ENCODE results near the gene SLC22A8. TPM values are rescaled to one million over a fixed set of nuclear protein-coding genes. Genes with fewer than 3 reads are reported as not detected.

The SLC22A8 gene
- total and polyA plus RNA-seq, 2 of the 13 experiments (the other 11 are each of a cell fraction or from before 2014, with no cell fraction given) = 0.04 to 0.05 TPM

DNA sequence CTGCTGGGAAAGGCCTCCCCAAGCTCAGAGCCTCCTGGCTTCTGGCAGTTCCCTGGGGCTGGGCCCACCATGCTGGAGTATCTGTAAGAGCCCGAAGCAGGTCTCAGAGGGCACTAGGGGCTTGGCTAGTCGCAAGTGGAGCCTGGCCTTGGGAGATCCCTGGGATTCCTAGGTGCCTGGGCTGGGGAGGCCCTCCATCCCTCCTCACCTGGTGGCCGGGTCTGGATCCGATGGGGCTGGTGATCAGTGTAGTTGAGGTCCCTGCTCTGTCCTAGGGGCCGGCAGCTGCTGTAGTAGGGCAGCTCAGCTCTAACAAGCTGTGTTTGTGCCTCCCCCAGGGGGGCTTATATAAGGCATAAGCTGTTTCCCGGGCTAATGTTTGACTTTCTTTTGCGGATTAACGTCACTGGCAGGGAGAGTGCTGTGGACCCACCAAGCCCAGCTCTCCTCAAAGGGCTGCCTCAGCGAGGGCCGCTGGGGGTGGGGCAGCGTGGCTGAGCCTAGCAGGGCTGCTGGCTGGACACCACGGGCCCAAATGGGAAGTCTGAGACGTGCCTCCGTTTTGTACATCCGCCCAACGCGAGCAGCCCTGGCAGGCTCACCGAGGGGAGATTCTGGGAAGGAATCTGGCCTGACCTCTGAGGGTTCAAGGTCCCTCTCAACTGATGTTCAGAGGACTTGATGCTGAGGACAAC is at the start of gene SLC22A8 (continued):
- TF ChIP-seq, protein P1, sequence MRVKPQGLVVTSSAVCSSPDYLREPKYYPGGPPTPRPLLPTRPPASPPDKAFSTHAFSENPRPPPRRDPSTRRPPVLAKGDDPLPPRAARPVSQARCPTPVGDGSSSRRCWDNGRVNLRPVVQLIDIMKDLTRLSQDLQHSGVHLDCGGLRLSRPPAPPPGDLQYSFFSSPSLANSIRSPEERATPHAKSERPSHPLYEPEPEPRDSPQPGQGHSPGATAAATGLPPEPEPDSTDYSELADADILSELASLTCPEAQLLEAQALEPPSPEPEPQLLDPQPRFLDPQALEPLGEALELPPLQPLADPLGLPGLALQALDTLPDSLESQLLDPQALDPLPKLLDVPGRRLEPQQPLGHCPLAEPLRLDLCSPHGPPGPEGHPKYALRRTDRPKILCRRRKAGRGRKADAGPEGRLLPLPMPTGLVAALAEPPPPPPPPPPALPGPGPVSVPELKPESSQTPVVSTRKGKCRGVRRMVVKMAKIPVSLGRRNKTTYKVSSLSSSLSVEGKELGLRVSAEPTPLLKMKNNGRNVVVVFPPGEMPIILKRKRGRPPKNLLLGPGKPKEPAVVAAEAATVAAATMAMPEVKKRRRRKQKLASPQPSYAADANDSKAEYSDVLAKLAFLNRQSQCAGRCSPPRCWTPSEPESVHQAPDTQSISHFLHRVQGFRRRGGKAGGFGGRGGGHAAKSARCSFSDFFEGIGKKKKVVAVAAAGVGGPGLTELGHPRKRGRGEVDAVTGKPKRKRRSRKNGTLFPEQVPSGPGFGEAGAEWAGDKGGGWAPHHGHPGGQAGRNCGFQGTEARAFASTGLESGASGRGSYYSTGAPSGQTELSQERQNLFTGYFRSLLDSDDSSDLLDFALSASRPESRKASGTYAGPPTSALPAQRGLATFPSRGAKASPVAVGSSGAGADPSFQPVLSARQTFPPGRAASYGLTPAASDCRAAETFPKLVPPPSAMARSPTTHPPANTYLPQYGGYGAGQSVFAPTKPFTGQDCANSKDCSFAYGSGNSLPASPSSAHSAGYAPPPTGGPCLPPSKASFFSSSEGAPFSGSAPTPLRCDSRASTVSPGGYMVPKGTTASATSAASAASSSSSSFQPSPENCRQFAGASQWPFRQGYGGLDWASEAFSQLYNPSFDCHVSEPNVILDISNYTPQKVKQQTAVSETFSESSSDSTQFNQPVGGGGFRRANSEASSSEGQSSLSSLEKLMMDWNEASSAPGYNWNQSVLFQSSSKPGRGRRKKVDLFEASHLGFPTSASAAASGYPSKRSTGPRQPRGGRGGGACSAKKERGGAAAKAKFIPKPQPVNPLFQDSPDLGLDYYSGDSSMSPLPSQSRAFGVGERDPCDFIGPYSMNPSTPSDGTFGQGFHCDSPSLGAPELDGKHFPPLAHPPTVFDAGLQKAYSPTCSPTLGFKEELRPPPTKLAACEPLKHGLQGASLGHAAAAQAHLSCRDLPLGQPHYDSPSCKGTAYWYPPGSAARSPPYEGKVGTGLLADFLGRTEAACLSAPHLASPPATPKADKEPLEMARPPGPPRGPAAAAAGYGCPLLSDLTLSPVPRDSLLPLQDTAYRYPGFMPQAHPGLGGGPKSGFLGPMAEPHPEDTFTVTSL (CRISPR knock-in tag; IDR thresholded peaks at IDR 0.05; ENCODE audit: borderline replicate concordance) = no peak
- no peak for TF ChIP-seq ZSCAN30 (CRISPR knock-in tag; IDR thresholded peaks at IDR 0.05)
- no peak for TF ChIP-seq TRIM24 (CRISPR knock-in tag; IDR thresholded peaks at IDR 0.05)
- TF ChIP-seq GFI1 (CRISPR knock-in tag; IDR thresholded peaks at IDR 0.05; ENCODE audit: borderline replicate concordance) = no peak
- no peak for TF ChIP-seq ZFX (CRISPR knock-in tag; IDR thresholded peaks at IDR 0.05; ENCODE audit: low read depth)
- no peak for TF ChIP-seq RBM22 (optimal IDR thresholded peaks at IDR 0.05; ENCODE audit: low read length)
- TF ChIP-seq, protein P2, sequence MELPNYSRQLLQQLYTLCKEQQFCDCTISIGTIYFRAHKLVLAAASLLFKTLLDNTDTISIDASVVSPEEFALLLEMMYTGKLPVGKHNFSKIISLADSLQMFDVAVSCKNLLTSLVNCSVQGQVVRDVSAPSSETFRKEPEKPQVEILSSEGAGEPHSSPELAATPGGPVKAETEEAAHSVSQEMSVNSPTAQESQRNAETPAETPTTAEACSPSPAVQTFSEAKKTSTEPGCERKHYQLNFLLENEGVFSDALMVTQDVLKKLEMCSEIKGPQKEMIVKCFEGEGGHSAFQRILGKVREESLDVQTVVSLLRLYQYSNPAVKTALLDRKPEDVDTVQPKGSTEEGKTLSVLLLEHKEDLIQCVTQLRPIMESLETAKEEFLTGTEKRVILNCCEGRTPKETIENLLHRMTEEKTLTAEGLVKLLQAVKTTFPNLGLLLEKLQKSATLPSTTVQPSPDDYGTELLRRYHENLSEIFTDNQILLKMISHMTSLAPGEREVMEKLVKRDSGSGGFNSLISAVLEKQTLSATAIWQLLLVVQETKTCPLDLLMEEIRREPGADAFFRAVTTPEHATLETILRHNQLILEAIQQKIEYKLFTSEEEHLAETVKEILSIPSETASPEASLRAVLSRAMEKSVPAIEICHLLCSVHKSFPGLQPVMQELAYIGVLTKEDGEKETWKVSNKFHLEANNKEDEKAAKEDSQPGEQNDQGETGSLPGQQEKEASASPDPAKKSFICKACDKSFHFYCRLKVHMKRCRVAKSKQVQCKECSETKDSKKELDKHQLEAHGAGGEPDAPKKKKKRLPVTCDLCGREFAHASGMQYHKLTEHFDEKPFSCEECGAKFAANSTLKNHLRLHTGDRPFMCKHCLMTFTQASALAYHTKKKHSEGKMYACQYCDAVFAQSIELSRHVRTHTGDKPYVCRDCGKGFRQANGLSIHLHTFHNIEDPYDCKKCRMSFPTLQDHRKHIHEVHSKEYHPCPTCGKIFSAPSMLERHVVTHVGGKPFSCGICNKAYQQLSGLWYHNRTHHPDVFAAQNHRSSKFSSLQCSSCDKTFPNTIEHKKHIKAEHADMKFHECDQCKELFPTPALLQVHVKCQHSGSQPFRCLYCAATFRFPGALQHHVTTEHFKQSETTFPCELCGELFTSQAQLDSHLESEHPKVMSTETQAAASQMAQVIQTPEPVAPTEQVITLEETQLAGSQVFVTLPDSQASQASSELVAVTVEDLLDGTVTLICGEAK (IDR thresholded peaks at IDR 0.05) = no peak
- TF ChIP-seq, protein P2 (CRISPR knock-in tag; IDR thresholded peaks at IDR 0.05) = peak; percentile 34; the same call in 1 of the 2 replicates
- no peak for TF ChIP-seq LCORL (IDR thresholded peaks at IDR 0.05)
- peak; percentile 23; the same call in 1 of the 2 replicates for TF ChIP-seq LCORL (CRISPR knock-in tag; IDR thresholded peaks at IDR 0.05)
- TF ChIP-seq ERF (CRISPR knock-in tag; IDR thresholded peaks at IDR 0.05) = no peak
- 0 out of 2 replicates have a peak, but pooled peaks have one; percentile 18 for TF ChIP-seq HIVEP1 (CRISPR knock-in tag; IDR thresholded peaks at IDR 0.05)
- TF ChIP-seq CBX5 (CRISPR knock-in tag; IDR thresholded peaks at IDR 0.05; ENCODE audit: borderline replicate concordance) = no peak
- TF ChIP-seq KDM5B (CRISPR knock-in tag; IDR thresholded peaks at IDR 0.05; ENCODE audit: borderline replicate concordance) = 0 out of 2 replicates have a peak, but pooled peaks have one; percentile 29

All from HepG2 (cell line).